ENCODE data around the gene AQP9.
"Not testable (repeated sequence)": the region's sequence is repeated elsewhere in the genome, so short reads cannot be mapped to it uniquely, and the experiment has no call there.

The AQP9 gene

DNA sequence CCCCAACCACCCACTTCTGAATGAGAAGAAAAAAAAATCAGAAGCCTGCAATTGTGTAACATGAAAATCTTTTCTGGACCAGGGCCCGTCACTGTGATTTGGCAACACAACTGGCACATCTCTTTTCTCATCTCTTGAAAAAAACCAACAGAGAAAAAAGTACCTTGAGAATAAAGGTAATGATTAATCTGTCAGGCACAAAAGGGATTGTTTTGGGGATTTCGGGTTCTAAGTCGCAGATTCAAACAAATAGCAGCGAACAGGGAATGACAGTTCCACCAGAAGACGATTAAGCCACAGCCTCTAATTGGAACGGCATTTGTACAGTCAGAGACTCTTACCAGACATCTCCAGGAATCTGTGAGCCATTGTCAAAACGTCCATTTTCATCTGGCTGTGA, at the start of gene AQP9:
Gene AQP9 (plus strand): TSS at position 276 of the 400 bp plus-strand sequence. CDS start 185 bp downstream, outside the sequence.
- DNase-seq, result peak; percentile 81 to 94 (median 94)

- DNase-seq, result no peak
Observed at GRCh38 chr15:58095415-58095814, 42.8 kb upstream of the AQP9 start.

DNA sequence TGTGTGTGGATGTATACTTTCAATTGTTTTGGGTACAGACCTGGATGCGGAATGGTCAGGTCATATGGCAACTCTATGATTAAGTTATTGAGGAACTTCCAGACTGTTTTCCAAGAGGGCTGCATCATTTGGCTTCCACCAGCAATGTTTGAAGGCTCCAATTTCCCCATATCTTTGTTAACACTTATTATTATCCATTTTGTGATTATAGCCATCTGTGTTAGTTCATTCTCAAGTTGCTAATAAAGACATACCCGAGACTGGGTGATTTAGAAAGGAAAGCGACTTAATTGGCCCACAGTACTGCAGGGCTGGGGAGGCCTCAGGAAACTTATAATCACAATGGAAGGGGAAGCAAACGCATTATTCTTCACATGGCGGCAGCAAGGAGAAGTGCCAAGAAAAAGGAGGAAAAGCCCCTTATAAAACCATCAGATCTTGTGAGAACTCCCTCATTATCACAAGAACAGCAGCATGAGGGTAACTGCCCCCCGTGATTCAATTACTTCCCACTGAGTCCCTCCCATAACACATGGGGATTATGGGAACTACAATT, 41.6 kb upstream of the AQP9 start:
- no peak for DNase-seq

DNA sequence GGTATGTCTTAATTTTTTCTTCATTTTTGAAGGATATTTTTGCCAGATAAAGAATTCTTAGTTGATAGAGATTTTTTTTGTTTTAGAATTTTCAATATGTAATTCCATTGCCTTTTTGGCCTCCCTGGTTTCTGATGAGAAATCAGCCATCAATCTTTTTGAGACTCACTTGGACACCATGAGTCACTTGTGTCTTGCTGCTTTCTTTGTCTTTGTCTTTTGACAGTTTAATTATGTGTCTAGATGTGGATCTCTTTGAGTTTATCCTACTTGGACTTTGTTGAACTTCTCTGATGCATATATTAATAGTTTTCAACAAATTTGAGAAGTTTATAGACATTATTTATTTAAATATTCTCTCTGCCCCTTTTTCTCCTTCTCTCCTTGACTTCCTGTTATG, 34.7 kb upstream of the AQP9 start:
- DNase-seq, result no peak

DNA sequence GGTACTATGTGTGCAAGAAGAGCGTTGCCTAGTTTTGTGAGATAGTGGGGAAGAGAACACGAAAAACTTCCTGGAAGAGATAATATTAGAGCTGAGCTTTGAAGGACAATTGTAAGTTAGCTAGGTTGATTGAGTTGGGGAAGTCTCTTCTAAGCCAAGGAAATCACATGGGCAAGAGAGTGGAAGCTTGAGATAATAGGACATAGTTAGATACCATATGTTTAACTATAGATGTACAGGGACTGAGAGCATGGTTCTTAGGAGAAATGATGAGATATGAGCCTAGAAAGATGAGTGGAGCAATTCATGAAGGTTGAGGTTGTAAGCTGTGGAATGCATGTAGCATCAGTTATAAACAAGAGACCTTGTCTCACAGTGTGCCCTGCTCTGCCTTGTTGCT, 30.1 kb upstream of the AQP9 start:
- DNase-seq, result no peak

- DNase-seq, result peak; percentile 41 to 59 (median 52)
Observed at GRCh38 chr15:58109419-58109818, 28.8 kb upstream of the AQP9 start.

DNA sequence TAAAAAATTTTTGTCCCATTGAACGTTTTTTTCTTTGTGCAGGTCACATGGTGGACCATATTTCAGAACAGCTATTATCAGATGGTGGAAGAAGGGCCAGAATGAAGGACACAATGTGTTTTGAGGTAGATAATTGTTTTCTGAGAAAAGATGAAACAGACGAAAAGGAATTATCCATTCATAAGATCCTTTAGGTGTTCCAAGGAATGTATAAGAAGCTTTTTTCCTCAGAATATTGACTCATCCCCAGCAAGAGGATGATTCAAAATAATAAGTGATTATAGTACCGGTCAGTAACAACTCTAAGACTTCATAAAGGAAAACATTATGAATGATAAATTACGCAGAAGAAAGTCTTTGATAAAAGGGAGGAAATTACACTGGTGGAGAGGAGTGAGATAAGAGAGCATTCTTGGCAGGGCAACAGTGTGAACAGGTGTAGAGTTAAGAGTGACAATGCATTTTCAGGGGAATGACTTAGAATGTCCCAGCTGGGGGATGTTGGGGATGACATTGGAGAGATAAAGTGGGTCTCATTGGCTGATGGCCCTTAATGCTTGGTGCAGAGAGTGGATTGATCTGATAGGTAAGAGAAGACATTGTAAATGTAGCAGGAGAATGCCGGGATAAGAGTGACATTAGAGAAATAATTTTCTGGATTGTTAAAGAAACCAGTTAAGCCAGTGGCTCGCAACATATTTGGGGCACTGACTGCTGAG, 27.0 kb upstream of the AQP9 start:
- DNase-seq, result no peak

DNA sequence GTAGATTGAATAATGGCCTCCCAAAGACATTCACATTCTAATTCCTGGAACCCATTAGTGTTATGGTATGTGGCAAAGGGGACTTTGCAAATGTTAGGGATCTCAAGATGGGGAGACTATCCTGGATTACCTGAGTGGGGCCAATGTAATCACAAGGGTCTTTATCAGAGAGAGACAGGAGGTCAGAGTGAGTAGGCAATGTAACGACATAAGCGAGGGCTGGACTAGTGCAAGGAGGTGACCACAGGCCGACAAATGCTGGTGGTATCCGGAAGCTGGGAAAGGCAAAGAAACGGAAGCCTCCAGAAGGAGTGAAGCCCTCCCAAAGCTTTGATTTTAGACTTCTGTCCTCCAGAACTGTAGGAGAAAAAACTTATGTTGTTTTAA, 26.5 kb upstream of the AQP9 start:
- no peak for DNase-seq

- DNase-seq, result not testable (repeated sequence)
Observed at GRCh38 chr15:58113358-58113757, 24.8 kb upstream of the AQP9 start.

DNA sequence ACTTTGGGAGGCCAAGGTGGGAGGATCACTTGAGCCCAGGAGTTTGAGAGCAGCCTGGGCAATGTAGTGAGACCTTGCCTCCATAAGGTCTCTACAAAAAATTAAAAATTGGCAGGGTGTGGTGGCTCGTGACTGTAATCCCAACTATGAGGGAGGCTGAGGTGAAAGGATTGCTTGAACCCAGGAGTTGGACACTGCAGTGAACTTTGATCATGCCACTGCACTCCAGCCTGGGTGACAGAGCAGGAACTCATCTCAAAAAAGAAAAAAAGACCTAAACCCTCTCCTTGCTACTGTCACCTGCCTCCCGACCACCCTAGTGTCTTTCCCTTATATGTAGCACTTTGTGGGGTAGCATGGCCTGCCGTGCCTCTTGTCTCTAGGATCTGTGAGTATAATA, 23.8 kb upstream of the AQP9 start:
- no peak for DNase-seq

DNA sequence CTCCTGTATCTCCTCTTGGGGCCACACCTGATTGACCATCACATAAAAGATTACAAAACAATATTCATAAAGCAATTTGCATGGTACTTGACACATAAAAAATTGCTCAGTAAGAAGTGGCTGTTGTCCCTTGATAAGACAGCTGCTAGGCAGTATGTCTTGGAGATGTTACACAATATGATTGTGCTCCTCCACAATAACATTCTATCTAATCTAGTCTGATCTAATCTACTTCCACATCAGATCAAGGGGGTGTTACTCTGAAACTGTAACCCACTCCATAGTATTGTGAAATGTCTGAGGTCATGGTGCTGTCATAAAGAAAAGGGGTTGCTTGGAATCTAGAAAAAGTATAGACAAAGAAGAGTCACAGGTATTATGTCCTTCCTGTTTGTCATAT, 23.4 kb upstream of the AQP9 start:
- DNase-seq, result peak; percentile 47 to 78 (median 67)

DNA sequence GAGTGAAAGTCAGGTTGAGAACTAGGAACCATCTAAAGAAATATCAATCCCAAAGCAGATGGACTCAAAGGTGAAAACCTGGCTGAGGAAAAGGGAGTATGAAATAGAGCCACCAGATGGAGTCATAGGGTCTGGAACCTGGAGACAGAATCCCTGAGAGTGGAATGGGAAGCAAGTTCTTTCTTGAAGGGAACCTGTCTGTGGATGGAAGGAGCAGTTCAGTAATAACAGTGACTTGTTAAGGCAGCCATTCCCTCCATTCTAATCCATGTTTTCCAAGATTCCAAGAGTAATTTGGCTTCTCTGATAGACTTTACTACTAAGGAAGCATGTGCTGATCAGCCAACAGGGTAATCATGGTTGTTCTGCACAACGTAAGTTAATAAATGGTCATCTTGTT, 22.5 kb upstream of the AQP9 start:
- peak; percentile 28 to 35 (median 29) for DNase-seq

DNA sequence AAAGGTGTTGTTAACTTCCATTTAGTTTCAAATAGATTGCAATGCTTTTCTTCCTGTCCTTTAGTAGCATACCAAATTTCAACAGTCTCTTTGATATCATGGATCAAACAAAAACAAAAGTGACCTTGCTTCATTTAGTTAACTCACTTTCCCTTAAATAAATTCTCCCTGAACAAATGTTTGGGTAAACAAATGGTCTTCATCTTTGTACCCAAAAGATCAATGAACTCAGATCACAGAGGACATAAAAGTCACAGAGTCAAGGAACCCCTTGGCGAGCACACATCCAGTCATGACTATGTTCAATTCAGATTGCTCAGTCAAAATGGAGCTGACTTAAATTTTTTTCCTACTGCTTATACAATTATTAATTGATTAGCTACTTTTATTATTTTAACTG, 20.6 kb upstream of the AQP9 start:
- DNase-seq, result no peak

GRCh38 chr15:58118272-58118671, 19.9 kb upstream of the AQP9 start:
- DNase-seq, result no peak

DNA sequence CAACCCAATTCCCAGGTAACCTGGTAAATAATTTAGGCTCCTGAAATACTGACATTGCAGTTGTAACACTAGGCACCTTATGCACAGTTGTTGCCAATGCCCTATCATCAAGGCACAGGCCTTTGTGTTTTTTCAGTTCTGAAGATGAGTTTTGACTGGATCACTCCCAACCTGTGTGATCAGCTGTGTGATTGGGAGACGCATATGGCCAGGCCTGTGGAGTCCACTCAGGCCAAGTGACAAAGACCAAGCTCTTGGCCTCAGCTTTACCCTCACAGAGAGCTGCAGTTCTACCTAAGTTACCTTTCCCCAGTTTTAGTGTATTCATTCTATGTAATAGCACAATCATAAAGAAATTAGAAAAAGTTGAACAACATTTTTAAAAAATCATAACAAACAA, 19.2 kb upstream of the AQP9 start:
- no peak for DNase-seq

DNA sequence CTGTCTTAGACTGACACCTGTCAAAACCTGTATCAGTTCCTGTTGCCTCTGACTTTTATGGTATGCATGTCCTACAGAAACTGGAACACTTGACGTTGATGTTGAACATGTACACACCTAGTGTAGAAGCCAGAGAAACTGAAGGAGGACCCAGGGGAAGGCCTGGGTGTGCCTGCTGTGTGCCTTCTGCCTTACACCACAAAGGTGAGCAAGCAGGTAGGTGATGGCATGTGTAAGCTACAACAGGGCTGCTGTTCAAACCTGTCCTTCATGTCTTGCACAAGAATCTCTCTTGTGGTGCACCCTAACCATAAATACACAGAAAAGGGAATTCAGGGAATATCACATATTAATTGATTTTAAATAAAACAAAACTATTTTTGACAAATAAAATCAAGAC, 13.6 kb upstream of the AQP9 start:
- no peak for DNase-seq

- DNase-seq, result no peak
Observed at GRCh38 chr15:58125333-58125732, 12.8 kb upstream of the AQP9 start.

DNA sequence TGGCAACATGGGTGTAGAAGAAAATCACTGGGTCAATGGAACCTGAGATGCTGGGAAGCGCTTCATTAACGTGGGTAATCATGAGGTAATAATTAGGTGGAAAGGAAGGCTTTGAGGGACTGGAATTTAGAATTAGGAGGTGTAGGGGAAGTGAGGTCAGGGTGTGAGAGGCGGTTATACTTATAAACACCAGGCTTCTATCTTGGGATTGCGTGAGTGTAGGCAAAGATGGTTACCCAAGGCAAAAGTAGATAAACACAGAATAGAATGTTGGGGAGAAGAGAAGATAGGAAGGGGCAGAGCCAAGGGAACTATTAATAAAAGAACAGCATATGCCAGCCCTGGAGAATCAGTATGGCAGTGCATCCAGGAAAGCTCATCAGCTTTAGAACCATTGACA, 3.3 kb upstream of the AQP9 start:
- DNase-seq, result no peak

DNA sequence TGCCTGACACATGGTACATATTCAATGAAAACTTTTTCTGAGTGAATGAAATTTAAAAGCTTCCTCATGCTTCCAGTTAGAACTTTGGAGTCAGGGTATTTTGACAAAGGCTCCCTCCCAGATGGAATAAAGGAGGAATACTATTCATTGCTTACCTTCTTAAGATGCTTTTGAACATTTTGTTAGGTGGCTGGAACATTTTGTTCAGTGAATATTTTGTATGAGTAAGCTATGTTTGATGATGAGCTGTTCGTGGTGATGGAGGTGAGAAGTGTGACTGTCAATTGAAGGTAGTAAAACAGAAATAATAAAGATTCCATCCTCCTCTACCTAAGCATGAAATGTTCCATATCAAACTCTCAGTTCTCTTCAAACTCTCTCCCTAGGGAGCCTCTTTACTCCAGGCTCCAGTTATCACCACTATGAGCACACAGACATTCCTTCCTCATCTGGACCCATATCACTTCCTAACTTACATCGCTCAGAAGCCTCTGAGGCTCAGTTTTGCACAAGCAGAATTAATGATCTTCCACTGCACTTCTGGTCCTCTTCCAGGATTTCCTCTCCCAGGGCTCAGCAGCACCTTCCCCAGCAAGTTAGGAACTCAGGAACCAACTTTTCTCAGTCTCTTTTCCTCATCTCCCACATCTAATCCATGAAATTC, 2.5 kb upstream of the AQP9 start:
- no peak for DNase-seq

DNA sequence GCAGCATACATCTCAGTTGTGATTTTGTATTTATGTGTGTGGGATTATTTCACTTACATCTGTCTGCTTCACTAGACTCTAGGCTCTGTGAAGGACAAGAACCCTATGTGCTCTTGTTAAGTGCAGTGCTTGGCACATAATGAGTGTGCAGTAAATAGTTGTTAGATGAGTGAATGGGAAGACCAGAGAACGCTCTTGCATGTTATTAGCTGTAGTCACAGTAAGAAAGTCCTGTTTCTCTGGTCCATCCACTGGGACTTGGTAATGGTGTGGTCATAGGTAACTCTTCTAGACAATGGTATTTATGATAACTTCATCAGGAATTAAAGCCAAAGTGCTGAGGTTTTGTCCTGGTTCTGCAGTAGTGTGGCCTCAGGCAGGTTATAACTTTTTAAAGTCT, 1.4 kb upstream of the AQP9 start:
- DNase-seq, result no peak

DNA sequence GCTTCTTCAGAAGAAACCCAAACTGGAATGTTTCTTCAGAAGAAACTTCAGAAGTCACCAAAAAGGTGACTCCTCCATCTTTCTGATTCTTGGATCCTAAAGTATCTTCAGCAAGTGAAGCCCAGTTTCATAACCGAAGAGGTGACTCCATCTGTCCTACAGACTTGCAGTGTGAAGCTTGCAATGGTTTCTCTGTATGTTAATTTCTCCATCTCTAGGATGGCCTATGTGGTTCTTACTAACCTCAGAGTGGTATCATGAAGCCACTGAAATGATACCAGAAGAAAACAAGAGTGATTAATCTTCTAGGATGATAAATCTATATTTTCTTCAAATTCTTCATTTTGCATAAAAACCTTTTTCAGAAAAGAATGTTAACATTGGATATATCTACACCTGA, 495 bp upstream of the AQP9 start:
- no peak for DNase-seq

DNA sequence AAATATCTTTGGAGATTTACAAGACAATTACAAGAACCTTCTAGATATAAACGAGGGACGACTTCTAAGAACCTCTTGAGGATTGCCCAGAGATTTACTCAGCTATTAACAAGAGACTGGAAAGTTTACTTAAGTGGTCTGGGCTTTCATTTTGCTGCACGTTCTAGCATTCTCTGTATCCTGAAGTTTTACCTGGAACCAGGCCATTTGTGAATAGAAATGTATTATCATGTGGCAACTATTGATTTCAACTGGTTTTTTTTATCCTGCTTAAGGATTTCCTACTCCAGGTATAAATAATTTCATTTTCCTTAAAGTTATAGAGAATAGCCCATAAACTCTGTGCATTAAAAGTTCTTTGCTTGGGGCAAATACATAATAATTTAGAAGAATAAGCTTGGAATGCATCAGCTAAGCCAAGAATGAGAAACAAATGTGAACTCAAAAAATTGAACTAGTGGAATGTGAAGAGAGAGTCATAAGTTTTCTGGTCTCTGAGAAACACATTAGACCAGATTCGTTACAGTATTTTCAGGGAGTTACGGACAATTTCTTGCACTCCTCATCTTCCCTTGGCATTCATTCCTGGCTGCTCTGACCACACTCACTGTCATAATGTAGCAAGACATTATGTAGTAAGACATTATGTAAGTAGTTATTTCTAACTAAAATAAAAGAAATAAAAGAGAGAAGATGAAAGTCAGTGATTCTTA, 1.3 kb downstream of the AQP9 start:
- peak; percentile 0 to 18 (median 15) for DNase-seq

DNA sequence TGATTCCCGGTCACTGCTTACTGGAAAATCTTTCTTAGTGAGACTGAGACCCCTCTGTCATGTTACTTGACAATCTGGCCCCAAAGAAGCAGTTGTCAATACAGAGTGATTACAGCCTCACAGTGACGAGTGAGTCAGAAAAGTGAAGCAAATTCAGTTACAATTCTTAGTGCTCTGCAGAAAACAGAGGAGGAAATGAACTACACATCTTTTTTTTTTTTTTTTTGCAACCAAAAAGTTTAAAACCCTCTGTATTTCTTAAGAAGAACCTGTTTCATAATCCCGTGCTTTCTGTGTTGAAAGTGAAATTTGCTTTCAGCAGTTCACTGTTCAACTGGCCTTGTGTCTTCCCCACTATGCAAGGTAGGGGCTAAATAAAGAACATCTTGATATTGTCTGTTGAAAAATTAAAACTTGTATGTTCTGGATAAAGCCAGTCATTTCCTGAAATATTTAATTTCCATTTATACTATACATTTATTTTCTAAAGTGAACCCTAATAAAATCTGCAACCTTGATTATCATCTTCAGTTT, 1.9 kb downstream of the AQP9 start:
- peak; percentile 69 to 95 (median 92) for DNase-seq
